Osteoblast (primary cell): ENCODE results near the gene CTDSP1. TPM values are rescaled to one million over a fixed set of nuclear protein-coding genes. Genes with fewer than 3 reads are reported as not detected.
A peak's percentile ranks its signal among the peaks of the same experiment; 100 is the strongest.

Source experiments
- DNase-seq: peaks from one replicate; pipeline ENCODE4 v3.0.0; 2011; ENCODE audit warnings: low spot score, mixed read lengths; ENCODE audit not compliant: insufficient read length; ENCODE audit errors: missing footprints
- H2AFZ ChIP-seq: 2 replicates; pipeline ENCODE4 v1.6.0; 2011; ENCODE audit warnings: mild to moderate bottlenecking, low read length
- H3K27ac ChIP-seq: 2 replicates; pipeline ENCODE4 v1.5.1; 2011; ENCODE audit warnings: mild to moderate bottlenecking, low read depth, low read length, moderate library complexity
- H3K27me3 ChIP-seq: 2 replicates; pipeline ENCODE4 v1.6.0; 2012; ENCODE audit warnings: mild to moderate bottlenecking, control low read depth, inconsistent platforms, low read length, moderate library complexity; ENCODE audit not compliant: insufficient read depth
- H3K36me3 ChIP-seq: 2 replicates; pipeline ENCODE4 v1.5.1; 2011; ENCODE audit warnings: mild to moderate bottlenecking, low read length, control low read depth, moderate library complexity; ENCODE audit not compliant: insufficient read depth
- H3K4me1 ChIP-seq: 2 replicates; pipeline ENCODE4 v1.5.1; 2011; ENCODE audit warnings: mild to moderate bottlenecking, low read length, control low read depth, moderate library complexity; ENCODE audit not compliant: insufficient read depth
- H3K4me2 ChIP-seq: 2 replicates; pipeline ENCODE4 v1.6.0; 2011; ENCODE audit warnings: mild to moderate bottlenecking, low read length; ENCODE audit not compliant: insufficient read depth
- H3K4me3 ChIP-seq: fragments of 200-600 bp; sonication (generic); 3 replicates; pipeline ENCODE4 v1.5.1; 2012; ENCODE audit warnings: mild to moderate bottlenecking, low read length, inconsistent platforms; ENCODE audit not compliant: insufficient read depth
- H3K79me2 ChIP-seq: 2 replicates; pipeline ENCODE4 v1.6.0; 2012; ENCODE audit warnings: mild to moderate bottlenecking, low read length, control low read depth, inconsistent platforms; ENCODE audit not compliant: insufficient read depth
- H3K9me3 ChIP-seq: 2 replicates; pipeline ENCODE4 v1.5.1; 2011; ENCODE audit warnings: low read depth, low read length, control low read depth
- H4K20me1 ChIP-seq: 2 replicates; pipeline ENCODE4 v1.6.0; 2012; ENCODE audit warnings: mild to moderate bottlenecking, low read length, control low read depth; ENCODE audit not compliant: insufficient read depth
- total RNA-seq: library from RNA; depleted of rRNA; stranded (reverse); fragments of >200 nt; gene quantifications from 2 replicates; pipeline ENCODE4 v1.2.3, GENCODE V29; 2012
- TF ChIP-seq, protein P1 (sequence below): IDR thresholded peaks from 2 replicates; pipeline ENCODE4 v1.5.1; 2011; ENCODE audit warnings: mild to moderate bottlenecking, low read depth, low read length, moderate library complexity; ENCODE audit errors: extremely low read depth

The CTDSP1 gene
- total RNA-seq: 53.3 and 71.7 TPM in 2 replicates

GRCh38 chr2:218399391-218400166, at the start of gene CTDSP1:
Gene CTDSP1 (plus strand): TSS chr2:218399868. CDS start chr2:218400091, 223 bp downstream.
- peaks cover 24% of the 10 kb centered on the region for H3K36me3 ChIP-seq
- H3K4me2 ChIP-seq: peak within 1 kb of the TSS; percentile 84
- H3K9me3 ChIP-seq: no peaks in the 10 kb centered on the region

DNA sequence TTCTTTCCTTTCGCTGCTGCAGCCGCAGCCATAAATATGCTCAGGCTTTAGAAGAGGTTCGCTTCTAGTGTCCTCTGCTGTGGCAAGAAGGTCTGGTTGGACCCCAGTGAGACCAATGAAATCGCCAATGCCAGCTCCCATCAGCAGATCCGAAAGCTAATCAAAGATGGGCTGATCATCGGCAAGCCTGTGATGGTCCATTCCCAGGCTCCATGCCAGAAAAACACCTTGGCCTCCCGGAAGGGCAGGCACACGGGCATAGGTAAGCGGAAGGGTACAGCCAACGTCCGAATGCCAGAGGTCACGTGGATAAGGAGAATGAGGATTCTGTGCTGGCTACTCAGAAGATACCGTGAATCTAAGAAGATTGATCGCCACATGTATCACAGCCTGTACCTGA, 45.6 kb upstream of the CTDSP1 start:
- Histone ChIP-seq H4K20me1 (no peaks in the 10 kb centered on the region), H3K79me2 (no peaks in the 10 kb centered on the region), H3K9me3 (peaks cover 5% of the 10 kb centered on the region), H3K27me3 (no peaks in the 10 kb centered on the region), H2AFZ (no peak overlapping the region), H3K36me3 (no peaks in the 10 kb centered on the region), H3K4me2 (no peak overlapping the region), H3K27ac (no peak overlapping the region), H3K4me1 (no peaks in the 10 kb centered on the region), H3K4me3 (no peak overlapping the region)
- TF ChIP-seq, protein P1, sequence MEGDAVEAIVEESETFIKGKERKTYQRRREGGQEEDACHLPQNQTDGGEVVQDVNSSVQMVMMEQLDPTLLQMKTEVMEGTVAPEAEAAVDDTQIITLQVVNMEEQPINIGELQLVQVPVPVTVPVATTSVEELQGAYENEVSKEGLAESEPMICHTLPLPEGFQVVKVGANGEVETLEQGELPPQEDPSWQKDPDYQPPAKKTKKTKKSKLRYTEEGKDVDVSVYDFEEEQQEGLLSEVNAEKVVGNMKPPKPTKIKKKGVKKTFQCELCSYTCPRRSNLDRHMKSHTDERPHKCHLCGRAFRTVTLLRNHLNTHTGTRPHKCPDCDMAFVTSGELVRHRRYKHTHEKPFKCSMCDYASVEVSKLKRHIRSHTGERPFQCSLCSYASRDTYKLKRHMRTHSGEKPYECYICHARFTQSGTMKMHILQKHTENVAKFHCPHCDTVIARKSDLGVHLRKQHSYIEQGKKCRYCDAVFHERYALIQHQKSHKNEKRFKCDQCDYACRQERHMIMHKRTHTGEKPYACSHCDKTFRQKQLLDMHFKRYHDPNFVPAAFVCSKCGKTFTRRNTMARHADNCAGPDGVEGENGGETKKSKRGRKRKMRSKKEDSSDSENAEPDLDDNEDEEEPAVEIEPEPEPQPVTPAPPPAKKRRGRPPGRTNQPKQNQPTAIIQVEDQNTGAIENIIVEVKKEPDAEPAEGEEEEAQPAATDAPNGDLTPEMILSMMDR: no peak
- no peak for DNase-seq

More at GRCh38 chr2:218399391-218400166, at the start of gene CTDSP1:
- DNase-seq: peak; percentile 100
- peak within 1 kb of the TSS; percentile 39 for H3K27ac ChIP-seq
- H3K4me3 ChIP-seq: peak within 1 kb of the TSS; percentile 82
- H3K27me3 ChIP-seq: no peaks in the 10 kb centered on the region
- peaks cover 33% of the 10 kb centered on the region for H3K79me2 ChIP-seq
- TF ChIP-seq, protein P1: no peak
- peaks cover 19% of the 10 kb centered on the region for H3K4me1 ChIP-seq
- H2AFZ ChIP-seq: peak within 1 kb of the TSS; percentile 62
- peaks cover 13% of the 10 kb centered on the region for H4K20me1 ChIP-seq

DNA sequence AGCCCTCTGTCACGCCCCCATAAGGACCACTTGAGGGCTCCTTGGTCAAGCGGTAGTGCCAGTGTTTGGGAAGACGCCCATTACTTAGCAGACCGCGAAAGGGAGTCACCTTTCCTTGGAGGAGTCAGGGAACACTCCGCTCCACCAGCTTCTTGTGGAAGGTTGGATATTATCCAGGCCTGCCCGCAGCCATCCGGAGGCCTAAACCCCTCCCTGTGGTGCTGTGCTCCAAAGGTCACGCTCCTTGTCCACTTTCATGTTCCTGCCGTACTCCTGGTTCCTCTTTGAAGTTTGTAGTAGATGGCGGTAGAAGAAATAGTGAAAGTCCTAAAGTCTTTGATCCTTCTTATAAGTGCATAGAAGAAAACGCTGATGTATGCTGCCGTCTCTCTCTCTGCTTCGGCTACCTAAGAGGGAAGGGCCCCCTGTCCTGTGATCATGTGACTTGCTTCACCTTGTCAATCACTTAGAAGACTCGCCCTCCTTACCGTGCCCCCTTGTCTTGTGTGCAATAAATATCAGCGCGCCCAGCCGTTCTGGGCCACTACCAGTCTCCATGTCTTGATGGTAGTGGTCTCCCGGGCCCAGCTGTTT, 44.7 kb upstream of the CTDSP1 start:
- Histone ChIP-seq H3K27me3 (no peaks in the 10 kb centered on the region), H2AFZ (no peak overlapping the region), H3K9me3 (peaks cover 5% of the 10 kb centered on the region), H3K4me1 (no peaks in the 10 kb centered on the region), H3K36me3 (no peaks in the 10 kb centered on the region), H3K27ac (no peak overlapping the region), H3K4me3 (no peak overlapping the region), H3K79me2 (no peaks in the 10 kb centered on the region), H4K20me1 (no peaks in the 10 kb centered on the region), H3K4me2 (no peak overlapping the region)
- TF ChIP-seq, protein P1: no peak
- DNase-seq: no peak
